Testis (tissue), 2 donors: ENCODE measurements around the gene OTOP3.

Experiments used
- CTCF ChIP-seq, 3 experiments: fragments of 450-650 bp in 2 of 3; fragments of 200-600 bp in 1 of 3; sonication (generic) in 1 of 3; IDR thresholded peaks; one replicate each; pipeline ENCODE4 v1.5.1; 2016 to 2019; ENCODE audit warnings: antibody characterized with exemption in 3 of 3, mild to moderate bottlenecking in 2 of 3, moderate library complexity in 1 of 3
- POLR2A ChIP-seq: fragments of 450-650 bp; IDR thresholded peaks from one replicate; pipeline ENCODE4 v1.6.1; 2017; ENCODE audit warnings: antibody characterized with exemption, mild to moderate bottlenecking, moderate library complexity

- TF ChIP-seq POLR2A = no peak
- TF ChIP-seq CTCF (IDR thresholded peaks at IDR 0.05) = no peak
These were observed 19.4 kb upstream of the OTOP3 start for GRCh38 chr17:74916136-74916850.
